ENCODE results near the gene FCGR3B.
"Not testable (repeated sequence)": the region's sequence is repeated elsewhere in the genome, so short reads cannot be mapped to it uniquely, and the experiment has no call there.

FCGR3B gene

GRCh38 chr1:161589365-161589764, 41.6 kb downstream of the FCGR3B start:
- FAIRE-seq; DNase-seq (ENCODE audit: insufficient read length, low spot score): not testable (repeated sequence)

- not testable (repeated sequence) for FAIRE-seq
Measured at GRCh38 chr1:161588596-161588995, 42.4 kb downstream of the FCGR3B start.

GRCh38 chr1:161582882-161583281, 48.1 kb downstream of the FCGR3B start:
- DNase-seq (ENCODE audit: insufficient read length, low spot score); FAIRE-seq: not testable (repeated sequence)

More at GRCh38 chr1:161588596-161588995, 42.4 kb downstream of the FCGR3B start:
- DNase-seq (ENCODE audit: insufficient read length, low spot score), result not testable (repeated sequence)

GRCh38 chr1:161580879-161581537, 50.0 kb downstream of the FCGR3B start:
- DNase-seq (ENCODE audit: insufficient read length, low spot score); FAIRE-seq: not testable (repeated sequence)

GRCh38 chr1:161579856-161580507, 51.0 kb downstream of the FCGR3B start:
- FAIRE-seq; DNase-seq (ENCODE audit: insufficient read length, low spot score): not testable (repeated sequence)

GRCh38 chr1:161576676-161577075, 54.3 kb downstream of the FCGR3B start:
- FAIRE-seq; DNase-seq (ENCODE audit: insufficient read length, low spot score): not testable (repeated sequence)

All from D721Med (cell line).